DOHH2 (cell line): ENCODE results near the gene SCARB2.

ENCODE experiments used
- H3F3A ChIP-seq: fragments of 200-600 bp; sonication (generic), shearing (Covaris generic); 2 replicates; pipeline ENCODE4 v1.6.0; 2016; ENCODE audit warnings: antibody characterized with exemption, mild to moderate bottlenecking; ENCODE audit not compliant: control insufficient read depth, insufficient read depth
- H3K27ac ChIP-seq: fragments of 200-600 bp; sonication (generic); 2 replicates; pipeline ENCODE4 v1.5.1; 2014; ENCODE audit warnings: low read depth, mild to moderate bottlenecking, low read length, moderate library complexity
- H3K27me3 ChIP-seq: fragments of 200-600 bp; sonication (generic); 2 replicates; pipeline ENCODE4 v1.6.1; 2014; ENCODE audit warnings: mild to moderate bottlenecking, low read length, mixed read lengths; ENCODE audit not compliant: control insufficient read depth
- H3K36me3 ChIP-seq: fragments of 200-600 bp; sonication (generic); 2 replicates; pipeline ENCODE4 v1.6.1; 2014; ENCODE audit warnings: mild to moderate bottlenecking, low read length, moderate library complexity, mixed read lengths; ENCODE audit not compliant: control insufficient read depth
- H3K4me1 ChIP-seq: fragments of 200-600 bp; sonication (generic); 2 replicates; pipeline ENCODE4 v1.6.1; 2014; ENCODE audit warnings: mild to moderate bottlenecking, low read length, mixed read lengths; ENCODE audit not compliant: control insufficient read depth
- H3K4me2 ChIP-seq: fragments of 200-600 bp; sonication (generic); 2 replicates; pipeline ENCODE4 v1.6.0; 2014; ENCODE audit warnings: mild to moderate bottlenecking, low read length, moderate library complexity
- H3K4me3 ChIP-seq: fragments of 200-600 bp; sonication (generic); 2 replicates; pipeline ENCODE4 v1.5.1; 2014; ENCODE audit warnings: mild to moderate bottlenecking, low read length, mixed read lengths
- H3K79me2 ChIP-seq: fragments of 200-600 bp; sonication (generic); 2 replicates; pipeline ENCODE4 v1.6.1; 2014; ENCODE audit warnings: mild to moderate bottlenecking, low read length, mixed read lengths; ENCODE audit not compliant: control insufficient read depth
- H3K9me2 ChIP-seq: fragments of 200-600 bp; sonication (generic); replicated peaks from 2 replicates; pipeline ENCODE4 v1.6.1; 2014; ENCODE audit warnings: mild to moderate bottlenecking, low read length, mixed read lengths; ENCODE audit not compliant: control insufficient read depth
- H3K9me3 ChIP-seq: fragments of 200-600 bp; sonication (generic); 2 replicates; pipeline ENCODE4 v1.6.1; 2014; ENCODE audit warnings: antibody characterized with exemption, low read length, mixed read lengths; ENCODE audit not compliant: control insufficient read depth, insufficient read depth
- H4K20me1 ChIP-seq: fragments of 200-600 bp; sonication (generic); 2 replicates; pipeline ENCODE4 v1.6.0; 2014; ENCODE audit warnings: low read depth, mild to moderate bottlenecking, antibody characterized with exemption, low read length, moderate library complexity; ENCODE audit not compliant: control insufficient read depth, insufficient read depth
- CTCF ChIP-seq: fragments of 200-600 bp; sonication (generic); IDR thresholded peaks from one replicate; pipeline ENCODE4 v1.5.1; 2014; ENCODE audit warnings: antibody characterized with exemption, mild to moderate bottlenecking, low read depth, low read length; ENCODE audit not compliant: poor library complexity, severe bottlenecking
- EZH2phosphoT487 ChIP-seq: fragments of 200-600 bp; sonication (generic); IDR thresholded peaks from 2 replicates; pipeline ENCODE4 v1.6.1; 2017; ENCODE audit warnings: borderline replicate concordance, mild to moderate bottlenecking, antibody characterized with exemption, low read length, moderate library complexity, mixed read lengths

SCARB2 gene

GRCh38 chr4:76238236-76238635, 24.6 kb upstream of the SCARB2 start:
- no peak overlapping the region for H3K4me3 ChIP-seq
- no peaks in the 10 kb centered on the region for H3K79me2 ChIP-seq
- H4K20me1 ChIP-seq: no peaks in the 10 kb centered on the region
- TF ChIP-seq EZH2phosphoT487: no peak
- TF ChIP-seq CTCF: no peak
- no peaks in the 10 kb centered on the region for H3K9me2 ChIP-seq
- H3K27ac ChIP-seq: no peak overlapping the region
- no peaks in the 10 kb centered on the region for H3K9me3 ChIP-seq
- no peaks in the 10 kb centered on the region for H3K36me3 ChIP-seq
- H3K4me1 ChIP-seq: no peaks in the 10 kb centered on the region
- no peaks in the 10 kb centered on the region; the same call in 1 of the 2 replicates for H3K27me3 ChIP-seq
- H3K4me2 ChIP-seq: no peak overlapping the region
- no peaks in the 10 kb centered on the region for H3F3A ChIP-seq

- Histone ChIP-seq H3K4me1 (no peaks in the 10 kb centered on the region), H4K20me1 (no peaks in the 10 kb centered on the region), H3K79me2 (no peaks in the 10 kb centered on the region), H3K4me2 (no peak overlapping the region), H3K27ac (no peak overlapping the region), H3K36me3 (no peaks in the 10 kb centered on the region), H3F3A (no peaks in the 10 kb centered on the region), H3K4me3 (no peak overlapping the region), H3K27me3 (no peaks in the 10 kb centered on the region), H3K9me2 (no peaks in the 10 kb centered on the region), H3K9me3 (no peaks in the 10 kb centered on the region)
- no peak for TF ChIP-seq EZH2phosphoT487
- TF ChIP-seq CTCF: no peak
These were observed 22.3 kb upstream of the SCARB2 start for GRCh38 chr4:76235915-76236314.

- Histone ChIP-seq H3F3A (no peaks in the 10 kb centered on the region), H3K36me3 (no peaks in the 10 kb centered on the region), H3K9me2 (no peaks in the 10 kb centered on the region), H3K27me3 (no peaks in the 10 kb centered on the region), H4K20me1 (no peaks in the 10 kb centered on the region), H3K4me2 (no peak overlapping the region), H3K27ac (no peak overlapping the region), H3K4me1 (no peaks in the 10 kb centered on the region), H3K4me3 (no peak overlapping the region), H3K79me2 (no peaks in the 10 kb centered on the region), H3K9me3 (no peaks in the 10 kb centered on the region)
- no peak for TF ChIP-seq EZH2phosphoT487
- TF ChIP-seq CTCF: no peak
These were observed 21.8 kb upstream of the SCARB2 start for GRCh38 chr4:76235407-76235806.

GRCh38 chr4:76234679-76235044, 21.0 kb upstream of the SCARB2 start:
- Histone ChIP-seq H3K9me2 (no peaks in the 10 kb centered on the region), H3K36me3 (no peaks in the 10 kb centered on the region), H3K9me3 (no peaks in the 10 kb centered on the region), H3K4me1 (no peaks in the 10 kb centered on the region), H3F3A (no peaks in the 10 kb centered on the region), H3K79me2 (no peaks in the 10 kb centered on the region), H4K20me1 (no peaks in the 10 kb centered on the region), H3K27ac (no peak overlapping the region), H3K27me3 (no peaks in the 10 kb centered on the region), H3K4me3 (no peak overlapping the region), H3K4me2 (no peak overlapping the region)
- TF ChIP-seq EZH2phosphoT487: no peak
- no peak for TF ChIP-seq CTCF
